Upper lobe of right lung (tissue), 1 donor: ENCODE results near the gene CUTC. TPM values are rescaled to one million over a fixed set of nuclear protein-coding genes. Genes with fewer than 3 reads are reported as not detected.

Experiments
- ATAC-seq: fragments of 200-7000 bp; cut with Tn5 transposase; one replicate; pipeline ENCODE4 v1.9.1; 2020; ENCODE audit warnings: mild to moderate bottlenecking, moderate library complexity
- DNase-seq: peaks from one replicate; pipeline ENCODE4 v3.0.0-alpha.2; 2020
- H3K27ac ChIP-seq: fragments of 200-600 bp; one replicate; pipeline ENCODE4 v1.8.0; 2022
- H3K27me3 ChIP-seq: fragments of 200-600 bp; one replicate; pipeline ENCODE4 v1.8.0; 2022; ENCODE audit warnings: mild to moderate bottlenecking
- H3K36me3 ChIP-seq: fragments of 200-600 bp; one replicate; pipeline ENCODE4 v1.8.0; 2022
- H3K4me1 ChIP-seq: fragments of 200-600 bp; one replicate; pipeline ENCODE4 v1.8.0; 2022
- H3K4me3 ChIP-seq: fragments of 200-600 bp; one replicate; pipeline ENCODE4 v1.8.0; 2022; ENCODE audit warnings: mild to moderate bottlenecking
- H3K9me3 ChIP-seq: fragments of 200-600 bp; one replicate; pipeline ENCODE4 v1.8.0; 2022
- CTCF ChIP-seq: fragments of 200-600 bp; IDR thresholded peaks from one replicate; pipeline ENCODE4 v1.8.0; 2022; ENCODE audit warnings: antibody characterized with exemption
- intact Hi-C: fragments of 100-400 bp; cut with DNase I; formaldehyde crosslinking; loops from one replicate; pipeline ENCODE4 v1.11.0; 2022
- long read RNA-seq: library from polyadenylated mRNA; unstranded; transcript quantifications from one replicate; pipeline ENCODE4 v2.0.0, GENCODE V29; 2021
- total RNA-seq: library from RNA; stranded (reverse); fragmentation: NEBNext Ultra II Directional; extraction: Animal tissue kit (Norgen Biotek cat#: 25700); gene quantifications from one replicate; pipeline ENCODE4 v1.2.1, GENCODE V29; 2021
- donor health status: DM: no; HTN: yes; CAD: no; lungs with severe emphysema.

The CUTC gene
- 15.8 TPM for total RNA-seq
- long read RNA-seq, transcript CUTC-202 (9 exons, 1,346 nt) = major isoform, 16 of 27 reads
- long read RNA-seq, partial matches to known transcripts = 3 of 27 reads
- long read RNA-seq, other reads (novel, unspliced or antisense) = 7 of 27 reads

DNA sequence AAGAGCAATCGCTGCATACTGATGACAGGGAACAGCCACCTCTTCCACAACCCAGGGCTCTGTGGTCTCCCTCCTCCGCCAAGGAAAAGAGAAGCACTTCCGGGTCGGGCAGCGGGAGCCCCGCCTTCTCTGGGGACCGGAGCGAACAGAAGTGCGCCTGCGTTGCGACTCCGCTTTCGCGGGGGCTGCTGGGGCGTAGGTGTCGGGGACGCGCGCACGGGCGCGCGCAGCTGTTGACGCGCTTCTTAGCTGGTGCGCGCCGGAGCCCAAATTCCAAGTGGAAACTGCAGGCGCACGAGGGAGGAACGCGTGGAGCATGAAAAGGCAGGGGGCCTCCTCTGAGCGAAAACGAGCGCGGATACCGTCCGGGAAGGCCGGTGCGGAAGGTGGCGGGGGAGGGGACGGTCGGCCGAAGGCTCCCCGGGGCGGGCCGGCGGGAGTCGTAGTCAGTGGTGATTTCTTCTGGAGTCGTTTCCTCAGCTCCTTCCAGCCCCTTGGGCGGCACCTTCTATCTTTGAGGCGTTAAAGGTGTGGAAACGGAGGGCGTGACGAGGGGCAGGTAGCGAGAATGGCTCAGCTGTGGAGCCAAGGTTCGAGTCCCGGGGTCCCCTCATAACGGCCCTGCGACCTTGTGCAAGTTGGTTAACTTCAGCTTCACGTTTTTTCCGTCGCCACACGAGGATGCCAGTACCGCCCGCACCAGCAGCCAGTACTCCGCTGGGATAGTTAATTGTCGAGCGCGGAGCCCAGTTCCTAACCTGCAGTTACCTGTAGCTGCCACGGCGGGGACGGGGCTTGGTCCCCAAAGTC, at the start of gene CUTC, which contains the start of gene COX15:
CUTC (plus strand) TSS at position 202 of the 810 bp plus-strand sequence; CDS start at position 317, 115 bp downstream.
COX15 (minus strand) TSS at position 95 of the 810 bp plus-strand sequence; CDS start at position 17, 78 bp downstream.
- intact Hi-C loops = no loop called here
- TF ChIP-seq CTCF = peak; percentile 42
- H3K27ac ChIP-seq = peak within 1 kb of the TSS; percentile 96
- H3K9me3 ChIP-seq = no peaks in the 10 kb centered on the region
- peaks cover 28% of the 10 kb centered on the region for H3K36me3 ChIP-seq
- H3K27me3 ChIP-seq = no peaks in the 10 kb centered on the region
- peak; percentile 98 for ATAC-seq
- DNase-seq = peak; percentile 99
- H3K4me3 ChIP-seq = peak within 1 kb of the TSS; percentile 78
- H3K4me1 ChIP-seq = peaks cover 21% of the 10 kb centered on the region

- Histone ChIP-seq H3K27ac (no peak overlapping the region), H3K9me3 (no peaks in the 10 kb centered on the region), H3K36me3 (peaks cover 25% of the 10 kb centered on the region), H3K4me3 (no peak overlapping the region), H3K4me1 (no peaks in the 10 kb centered on the region), H3K27me3 (no peaks in the 10 kb centered on the region)
- TF ChIP-seq CTCF = no peak
- intact Hi-C loops = no loop called here
- ATAC-seq (no peak), DNase-seq (no peak)
Measured at GRCh38 chr10:99682752-99683151, 49.3 kb upstream of the CUTC start.

DNA sequence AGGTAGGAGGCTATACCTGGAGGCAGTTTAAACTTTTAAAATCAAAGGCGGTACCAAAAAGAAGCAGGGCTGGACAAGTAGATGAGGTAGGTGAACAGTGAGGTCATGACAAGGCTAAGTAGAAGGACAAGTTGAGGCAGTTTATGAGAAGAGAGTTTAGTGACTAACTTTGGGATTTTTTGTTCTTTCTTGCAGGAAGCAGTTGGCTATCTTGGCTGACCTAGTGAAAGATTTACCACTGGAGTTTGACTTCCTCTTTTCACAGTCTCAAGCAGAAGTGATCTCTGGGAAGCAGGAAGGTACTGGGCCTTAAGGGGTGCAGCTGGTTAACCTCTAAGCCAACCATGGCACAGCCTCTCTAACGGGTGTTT, 46.5 kb upstream of the CUTC start:
- TF ChIP-seq CTCF = no peak
- Histone ChIP-seq H3K4me1 (no peaks in the 10 kb centered on the region), H3K27ac (no peak overlapping the region), H3K9me3 (no peaks in the 10 kb centered on the region), H3K4me3 (no peak overlapping the region), H3K27me3 (no peaks in the 10 kb centered on the region), H3K36me3 (peaks cover 13% of the 10 kb centered on the region)
- ATAC-seq (peak; percentile 89), DNase-seq (no peak)
- intact Hi-C loops = no loop called here

GRCh38 chr10:99689461-99689860, 42.6 kb upstream of the CUTC start:
- no peak overlapping the region for H3K4me3 ChIP-seq
- TF ChIP-seq CTCF = no peak
- DNase-seq (no peak), ATAC-seq (no peak)
- no peaks in the 10 kb centered on the region for H3K9me3 ChIP-seq
- peaks cover 28% of the 10 kb centered on the region for H3K36me3 ChIP-seq
- H3K27me3 ChIP-seq = no peaks in the 10 kb centered on the region
- no peaks in the 10 kb centered on the region for H3K4me1 ChIP-seq
- intact Hi-C loops = no loop called here
- no peak overlapping the region for H3K27ac ChIP-seq

DNA sequence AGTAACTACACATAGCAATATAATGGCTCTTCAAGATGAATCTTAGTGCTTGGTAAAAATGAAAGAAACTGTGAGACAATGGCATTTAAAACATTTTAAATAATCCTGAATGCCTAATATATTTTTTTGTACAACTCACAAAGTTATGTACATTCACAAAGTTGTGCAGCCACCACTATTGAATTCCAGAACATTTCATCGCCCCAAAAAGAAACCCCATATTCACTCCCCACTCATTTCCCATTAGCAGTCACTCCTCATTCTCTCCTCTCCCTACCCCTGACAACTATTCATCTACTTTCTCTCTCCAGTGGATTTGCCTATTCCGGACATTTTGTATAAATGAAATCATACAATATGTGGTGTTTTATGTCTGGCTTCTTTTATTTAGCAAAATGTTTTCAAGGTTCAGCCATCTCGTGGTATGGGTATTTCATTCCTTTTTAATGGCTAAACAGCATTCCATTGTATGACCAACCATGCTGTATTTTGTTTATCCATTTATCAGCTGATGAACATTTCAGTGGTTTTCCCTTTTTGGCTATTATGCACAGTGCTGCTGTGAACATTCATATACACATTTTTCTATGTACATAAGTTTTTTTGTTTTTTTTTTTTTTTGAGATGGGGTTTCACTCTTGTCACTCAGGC, 38.0 kb upstream of the CUTC start:
- Histone ChIP-seq H3K4me3 (no peak overlapping the region), H3K36me3 (peaks cover 66% of the 10 kb centered on the region), H3K27ac (no peak overlapping the region), H3K9me3 (no peaks in the 10 kb centered on the region), H3K4me1 (no peaks in the 10 kb centered on the region), H3K27me3 (no peaks in the 10 kb centered on the region)
- no peak for DNase-seq
- no peak for TF ChIP-seq CTCF
- intact Hi-C loops = no loop called here
- ATAC-seq = no peak
